SK-N-SH treated with all-trans-retinoic acid at 6 μM for 48 hours (cell line): ENCODE measurements around the gene PTGER2.

Experiments
- ATAC-seq: fragments of 200-7000 bp; cut with Tn5 transposase; 3 replicates; pipeline ENCODE4 v1.9.1; 2020; ENCODE audit warnings: mild to moderate bottlenecking, moderate library complexity
- BACH2 ChIP-seq: fragments of 250-450 bp; sonication (Bioruptor Pico); IDR thresholded peaks from 2 replicates; pipeline ENCODE4 v1.9.0; 2021; ENCODE audit warnings: mild to moderate bottlenecking, borderline replicate concordance
- CSDC2 ChIP-seq: fragments of 250-450 bp; sonication (Bioruptor Pico); IDR thresholded peaks from 2 replicates; pipeline ENCODE4 v1.5.0; 2020; ENCODE audit warnings: mild to moderate bottlenecking, moderate library complexity
- ESRRG ChIP-seq: fragments of 250-450 bp; sonication (Bioruptor Pico); IDR thresholded peaks from 2 replicates; pipeline ENCODE4 v1.6.1; 2021; ENCODE audit warnings: mild to moderate bottlenecking
- GLIS3 ChIP-seq: fragments of 250-450 bp; sonication (Bioruptor Pico); IDR thresholded peaks from 2 replicates; pipeline ENCODE4 v1.5.0; 2020; ENCODE audit warnings: mild to moderate bottlenecking, moderate library complexity
- ISL1 ChIP-seq: fragments of 250-450 bp; sonication (Bioruptor Pico); IDR thresholded peaks from 2 replicates; pipeline ENCODE4 v2.1.2; 2022; ENCODE audit warnings: mild to moderate bottlenecking, moderate library complexity
- SNAI2 ChIP-seq: fragments of 250-450 bp; sonication (Bioruptor Pico); IDR thresholded peaks from 2 replicates; pipeline ENCODE4 v1.5.0; 2020; ENCODE audit warnings: mild to moderate bottlenecking, moderate library complexity
- TCF4 ChIP-seq: fragments of 250-450 bp; sonication (Bioruptor Pico); IDR thresholded peaks from 2 replicates; pipeline ENCODE4 v1.8.0; 2021; ENCODE audit warnings: mild to moderate bottlenecking, moderate library complexity, borderline replicate concordance
- TOX ChIP-seq: fragments of 250-450 bp; sonication (Bioruptor Pico); IDR thresholded peaks from 2 replicates; pipeline ENCODE4 v1.8.0; 2021; ENCODE audit warnings: mild to moderate bottlenecking, moderate library complexity, borderline replicate concordance
- ZFP3 ChIP-seq: fragments of 250-450 bp; sonication (Bioruptor Pico); IDR thresholded peaks from 2 replicates; pipeline ENCODE4 v1.5.0; 2020; ENCODE audit warnings: mild to moderate bottlenecking, moderate library complexity
- ZFP30 ChIP-seq: fragments of 450-650 bp; formaldehyde crosslinking; IDR thresholded peaks from 2 replicates; pipeline ENCODE4 v1.5.0; 2022; ENCODE audit warnings: mild to moderate bottlenecking, moderate library complexity
- ZNF565 ChIP-seq: fragments of 450-650 bp; formaldehyde crosslinking; conservative IDR thresholded peaks from 2 replicates; pipeline ENCODE4 v1.5.0; 2020; ENCODE audit warnings: low read depth, mild to moderate bottlenecking, moderate library complexity
- ZNF70 ChIP-seq: fragments of 450-650 bp; formaldehyde crosslinking; IDR thresholded peaks from 2 replicates; pipeline ENCODE4 v1.5.0; 2020; ENCODE audit warnings: mild to moderate bottlenecking, moderate library complexity
- ZNF8 ChIP-seq: fragments of 450-650 bp; formaldehyde crosslinking; IDR thresholded peaks from 2 replicates; pipeline ENCODE4 v1.5.0; 2020; ENCODE audit warnings: mild to moderate bottlenecking, moderate library complexity
- TF ChIP-seq, protein P1 (sequence below): fragments of 250-450 bp; sonication (Bioruptor Pico); IDR thresholded peaks from 2 replicates; pipeline ENCODE4 v1.5.0; 2020; ENCODE audit warnings: mild to moderate bottlenecking, moderate library complexity
- TF ChIP-seq, protein P2 (sequence below): fragments of 250-450 bp; sonication (Bioruptor Pico); IDR thresholded peaks from 2 replicates; pipeline ENCODE4 v1.8.0; 2021; ENCODE audit warnings: low read depth, mild to moderate bottlenecking, moderate library complexity, borderline replicate concordance

PTGER2 gene

DNA sequence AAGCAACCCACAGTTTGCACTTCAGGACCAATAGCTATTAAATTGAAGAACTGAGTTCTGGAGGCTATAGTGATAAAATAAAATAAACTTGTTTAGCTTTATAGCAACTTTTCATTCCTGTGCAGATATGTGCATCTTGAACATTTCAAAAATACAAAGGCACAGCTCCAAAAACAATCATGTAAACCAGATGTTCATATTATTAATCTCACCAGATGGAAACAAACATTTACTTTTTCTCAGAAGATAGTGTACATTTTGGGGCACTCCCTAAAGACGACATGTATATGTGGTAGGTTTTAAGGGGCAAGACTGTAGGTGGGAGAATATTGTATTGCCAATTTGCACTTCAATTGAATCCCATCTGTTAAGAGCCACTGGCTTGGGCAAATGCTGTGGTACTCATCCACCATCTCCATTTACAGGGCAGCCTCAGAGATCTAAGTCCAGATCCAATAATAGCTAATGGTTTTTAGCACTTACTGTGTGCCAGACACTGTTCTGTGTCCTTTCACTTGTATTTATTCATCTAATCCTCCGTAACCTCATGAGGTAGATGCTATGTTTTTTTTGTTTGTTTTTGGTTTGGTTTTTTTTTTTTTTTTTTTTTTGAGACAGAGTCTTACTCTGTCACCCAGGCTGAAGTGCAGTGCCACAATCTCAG, 49.1 kb downstream of the PTGER2 start:
- no peak for TF ChIP-seq GLIS3
- TF ChIP-seq CSDC2 (CRISPR knock-in tag): no peak
- no peak for TF ChIP-seq BACH2
- TF ChIP-seq, protein P1, sequence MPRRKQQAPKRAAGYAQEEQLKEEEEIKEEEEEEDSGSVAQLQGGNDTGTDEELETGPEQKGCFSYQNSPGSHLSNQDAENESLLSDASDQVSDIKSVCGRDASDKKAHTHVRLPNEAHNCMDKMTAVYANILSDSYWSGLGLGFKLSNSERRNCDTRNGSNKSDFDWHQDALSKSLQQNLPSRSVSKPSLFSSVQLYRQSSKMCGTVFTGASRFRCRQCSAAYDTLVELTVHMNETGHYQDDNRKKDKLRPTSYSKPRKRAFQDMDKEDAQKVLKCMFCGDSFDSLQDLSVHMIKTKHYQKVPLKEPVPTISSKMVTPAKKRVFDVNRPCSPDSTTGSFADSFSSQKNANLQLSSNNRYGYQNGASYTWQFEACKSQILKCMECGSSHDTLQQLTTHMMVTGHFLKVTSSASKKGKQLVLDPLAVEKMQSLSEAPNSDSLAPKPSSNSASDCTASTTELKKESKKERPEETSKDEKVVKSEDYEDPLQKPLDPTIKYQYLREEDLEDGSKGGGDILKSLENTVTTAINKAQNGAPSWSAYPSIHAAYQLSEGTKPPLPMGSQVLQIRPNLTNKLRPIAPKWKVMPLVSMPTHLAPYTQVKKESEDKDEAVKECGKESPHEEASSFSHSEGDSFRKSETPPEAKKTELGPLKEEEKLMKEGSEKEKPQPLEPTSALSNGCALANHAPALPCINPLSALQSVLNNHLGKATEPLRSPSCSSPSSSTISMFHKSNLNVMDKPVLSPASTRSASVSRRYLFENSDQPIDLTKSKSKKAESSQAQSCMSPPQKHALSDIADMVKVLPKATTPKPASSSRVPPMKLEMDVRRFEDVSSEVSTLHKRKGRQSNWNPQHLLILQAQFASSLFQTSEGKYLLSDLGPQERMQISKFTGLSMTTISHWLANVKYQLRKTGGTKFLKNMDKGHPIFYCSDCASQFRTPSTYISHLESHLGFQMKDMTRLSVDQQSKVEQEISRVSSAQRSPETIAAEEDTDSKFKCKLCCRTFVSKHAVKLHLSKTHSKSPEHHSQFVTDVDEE (CRISPR knock-in tag): no peak
- TF ChIP-seq, protein P2, sequence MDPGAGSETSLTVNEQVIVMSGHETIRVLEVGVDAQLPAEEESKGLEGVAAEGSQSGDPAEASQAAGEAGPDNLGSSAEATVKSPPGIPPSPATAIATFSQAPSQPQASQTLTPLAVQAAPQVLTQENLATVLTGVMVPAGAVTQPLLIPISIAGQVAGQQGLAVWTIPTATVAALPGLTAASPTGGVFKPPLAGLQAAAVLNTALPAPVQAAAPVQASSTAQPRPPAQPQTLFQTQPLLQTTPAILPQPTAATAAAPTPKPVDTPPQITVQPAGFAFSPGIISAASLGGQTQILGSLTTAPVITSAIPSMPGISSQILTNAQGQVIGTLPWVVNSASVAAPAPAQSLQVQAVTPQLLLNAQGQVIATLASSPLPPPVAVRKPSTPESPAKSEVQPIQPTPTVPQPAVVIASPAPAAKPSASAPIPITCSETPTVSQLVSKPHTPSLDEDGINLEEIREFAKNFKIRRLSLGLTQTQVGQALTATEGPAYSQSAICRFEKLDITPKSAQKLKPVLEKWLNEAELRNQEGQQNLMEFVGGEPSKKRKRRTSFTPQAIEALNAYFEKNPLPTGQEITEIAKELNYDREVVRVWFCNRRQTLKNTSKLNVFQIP (CRISPR knock-in tag): no peak
- no peak for TF ChIP-seq TCF4 (CRISPR knock-in tag)
- no peak for TF ChIP-seq TOX (CRISPR knock-in tag)
- no peak for TF ChIP-seq ZFP3 (CRISPR knock-in tag)
- TF ChIP-seq SNAI2 (CRISPR knock-in tag): no peak
- ATAC-seq: no peak; the same call in 2 of the 3 replicates

DNA sequence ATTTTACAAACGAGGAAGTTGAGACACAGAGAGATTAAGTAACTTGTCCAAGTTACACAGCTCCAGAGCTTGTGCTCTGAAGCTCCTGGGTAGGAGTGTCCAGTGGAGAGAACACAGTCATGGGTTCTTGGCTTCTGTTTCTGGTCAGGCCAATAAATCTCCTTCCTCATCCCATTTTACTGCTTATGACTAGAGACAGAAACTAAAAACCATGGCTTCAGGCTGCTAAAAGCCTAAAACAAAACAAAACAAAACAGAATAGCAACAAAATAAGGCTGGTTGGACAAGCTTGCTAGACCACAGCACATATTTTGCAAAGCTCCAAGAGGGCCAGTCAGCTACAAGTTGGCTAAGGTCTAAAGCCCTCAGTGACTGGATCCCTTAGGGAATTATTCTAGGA, 49.8 kb downstream of the PTGER2 start:
- no peak for ATAC-seq
- no peak for TF ChIP-seq ISL1 (CRISPR knock-in tag)
- no peak for TF ChIP-seq ZNF8 (CRISPR knock-in tag)
- no peak for TF ChIP-seq ZFP30 (CRISPR knock-in tag)
- TF ChIP-seq ZFP3 (CRISPR knock-in tag): no peak
- TF ChIP-seq, protein P1 (CRISPR knock-in tag): no peak
- TF ChIP-seq TOX (CRISPR knock-in tag): no peak

DNA sequence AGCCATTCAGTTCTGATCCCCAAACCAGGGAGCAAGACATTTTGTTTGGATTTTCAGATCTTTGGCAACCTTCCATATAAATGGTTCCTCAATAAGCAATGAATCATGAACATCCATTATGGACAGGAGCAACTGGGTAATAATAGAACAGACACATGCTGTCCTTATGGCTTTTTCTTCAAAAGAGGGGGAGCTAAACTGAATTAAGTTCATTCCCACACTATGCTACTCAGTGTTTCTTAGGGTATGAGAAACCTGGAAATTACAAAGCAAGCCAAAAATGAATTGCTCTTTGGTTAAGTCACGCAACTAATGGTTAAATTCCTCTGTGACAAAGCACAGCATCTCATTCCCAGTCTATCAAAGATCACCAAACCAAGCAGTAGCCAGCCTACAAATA, 51.0 kb downstream of the PTGER2 start:
- no peak for ATAC-seq
- TF ChIP-seq ISL1 (CRISPR knock-in tag): peak; percentile 35; the same call in 1 of the 2 replicates
- no peak for TF ChIP-seq TOX (CRISPR knock-in tag)
- TF ChIP-seq, all 23 proteins: peak for 1

DNA sequence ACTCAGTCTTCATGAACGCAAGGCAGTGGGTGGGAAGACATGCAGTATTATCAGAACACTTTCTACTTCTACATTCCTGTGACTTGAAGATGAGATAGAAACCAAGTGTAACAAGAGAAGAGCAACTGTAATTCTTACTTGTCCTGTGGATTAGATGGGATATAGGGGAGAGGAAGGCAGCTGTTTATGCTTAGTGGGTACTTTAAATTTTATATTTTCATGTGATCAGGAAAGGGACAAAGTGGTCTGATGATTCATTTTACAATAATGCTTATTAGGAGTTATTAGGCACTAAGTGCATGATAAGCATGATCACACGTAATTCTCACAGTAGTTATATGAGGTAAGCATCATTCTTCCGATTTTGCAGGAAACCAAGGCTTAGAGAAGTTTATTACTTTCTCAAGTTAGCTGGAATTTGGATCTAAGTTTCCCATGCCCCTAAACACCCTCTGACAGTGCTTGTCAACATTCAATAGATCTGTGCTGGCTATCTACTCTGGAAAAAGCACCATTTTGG, 52.7 kb downstream of the PTGER2 start:
- ATAC-seq: no peak
- TF ChIP-seq BACH2: no peak
- TF ChIP-seq, protein P1 (CRISPR knock-in tag): no peak
- TF ChIP-seq ZNF565 (CRISPR knock-in tag): no peak
- no peak for TF ChIP-seq ESRRG
- no peak for TF ChIP-seq ZNF70
